KMS-11 (cell line): Measurements from ENCODE around the gene OBSL1.

Source experiments
- H2AFZ ChIP-seq: fragments of 200-600 bp; sonication (generic); 2 replicates; pipeline ENCODE4 v1.6.1; 2016; ENCODE audit warnings: antibody characterized with exemption, mixed run types, low read depth
- H3K27ac ChIP-seq: fragments of 200-600 bp; sonication (generic); 2 replicates; pipeline ENCODE4 v1.6.1; 2016; ENCODE audit warnings: mild to moderate bottlenecking, mixed run types
- H3K27me3 ChIP-seq: fragments of 200-600 bp; sonication (generic); 2 replicates; pipeline ENCODE4 v1.6.1; 2017; ENCODE audit warnings: mild to moderate bottlenecking, low read depth, mixed run types, moderate library complexity; ENCODE audit not compliant: insufficient read depth
- H3K36me3 ChIP-seq: fragments of 200-600 bp; sonication (generic); 2 replicates; pipeline ENCODE4 v1.6.1; 2017; ENCODE audit warnings: mild to moderate bottlenecking, mixed run types; ENCODE audit not compliant: insufficient read depth
- H3K4me1 ChIP-seq: fragments of 200-600 bp; sonication (generic); 2 replicates; pipeline ENCODE4 v1.6.1; 2016; ENCODE audit warnings: mild to moderate bottlenecking, low read depth, mixed run types; ENCODE audit not compliant: poor library complexity, severe bottlenecking
- H3K4me2 ChIP-seq: fragments of 200-600 bp; sonication (generic); 2 replicates; pipeline ENCODE4 v1.7.0; 2016; ENCODE audit warnings: mild to moderate bottlenecking, mixed run types
- H3K4me3 ChIP-seq: fragments of 200-600 bp; sonication (generic); IDR thresholded peaks from 2 replicates; pipeline ENCODE4 v1.6.1; 2017; ENCODE audit warnings: low read depth, low read length, mixed read lengths; ENCODE audit not compliant: insufficient read depth
- H3K79me2 ChIP-seq: fragments of 200-600 bp; sonication (generic); 2 replicates; pipeline ENCODE4 v1.6.1; 2016; ENCODE audit warnings: low read depth, mixed run types; ENCODE audit not compliant: insufficient read depth
- H3K9ac ChIP-seq: fragments of 200-600 bp; sonication (generic); 2 replicates; pipeline ENCODE4 v1.6.1; 2016; ENCODE audit warnings: mild to moderate bottlenecking, mixed run types
- H4K20me1 ChIP-seq: fragments of 200-600 bp; sonication (generic); 2 replicates; pipeline ENCODE4 v1.6.1; 2016; ENCODE audit warnings: mild to moderate bottlenecking, mixed run types; ENCODE audit not compliant: insufficient read depth
- CTCF ChIP-seq: fragments of 200-600 bp; sonication (generic); conservative IDR thresholded peaks from 2 replicates; pipeline ENCODE4 v1.6.1; 2017; ENCODE audit warnings: low read depth, mild to moderate bottlenecking, antibody characterized with exemption, low read length, moderate library complexity, mixed read lengths

OBSL1 gene

GRCh38 chr2:219595256-219595655, 23.9 kb upstream of the OBSL1 start:
- no peak overlapping the region for H3K4me2 ChIP-seq
- H3K4me1 ChIP-seq, result peaks cover 11% of the 10 kb centered on the region
- no peaks in the 10 kb centered on the region for H4K20me1 ChIP-seq
- H3K4me3 ChIP-seq, result no peak overlapping the region
- H3K27me3 ChIP-seq, result no peaks in the 10 kb centered on the region
- no peak overlapping the region for H3K27ac ChIP-seq
- H3K79me2 ChIP-seq, result no peaks in the 10 kb centered on the region
- no peak overlapping the region for H2AFZ ChIP-seq
- no peak overlapping the region for H3K9ac ChIP-seq
- H3K36me3 ChIP-seq, result no peaks in the 10 kb centered on the region
- no peak for TF ChIP-seq CTCF

DNA sequence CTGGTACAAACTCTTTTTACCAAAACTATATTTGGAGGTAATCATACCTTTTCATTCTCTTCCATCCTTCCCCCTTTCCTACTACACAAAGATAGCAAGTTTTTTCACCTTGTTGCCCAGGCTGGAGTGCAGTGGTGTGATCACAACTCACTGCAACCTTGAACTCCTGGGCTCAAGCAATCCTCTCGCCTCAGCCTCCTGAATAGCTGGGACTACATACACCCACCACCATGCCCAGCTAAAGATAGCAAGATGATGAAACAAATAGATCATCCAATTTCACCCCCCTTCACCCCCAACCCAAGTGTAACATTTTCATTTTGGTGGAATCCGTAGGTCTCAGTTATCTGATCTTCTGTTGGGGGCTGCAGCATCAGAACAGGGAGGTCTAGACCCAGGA, 21.8 kb upstream of the OBSL1 start:
- H4K20me1 ChIP-seq, result no peaks in the 10 kb centered on the region

GRCh38 chr2:219592736-219593135, 21.4 kb upstream of the OBSL1 start:
- no peak overlapping the region for H3K27ac ChIP-seq
- no peak for TF ChIP-seq CTCF
- peaks cover 4% of the 10 kb centered on the region for H3K4me1 ChIP-seq
- H2AFZ ChIP-seq, result no peak overlapping the region
- H3K79me2 ChIP-seq, result no peaks in the 10 kb centered on the region
- no peak overlapping the region for H3K4me2 ChIP-seq
- H3K27me3 ChIP-seq, result no peaks in the 10 kb centered on the region
- H3K36me3 ChIP-seq, result no peaks in the 10 kb centered on the region
- no peak overlapping the region for H3K9ac ChIP-seq
- H3K4me3 ChIP-seq, result no peak overlapping the region
- H4K20me1 ChIP-seq, result no peaks in the 10 kb centered on the region

More for the DNA sequence above, 21.8 kb upstream of the OBSL1 start:
- Histone ChIP-seq H3K27me3 (no peaks in the 10 kb centered on the region), H3K79me2 (no peaks in the 10 kb centered on the region), H3K4me2 (no peak overlapping the region), H2AFZ (no peak overlapping the region), H3K36me3 (no peaks in the 10 kb centered on the region), H3K27ac (no peak overlapping the region), H3K4me3 (no peak overlapping the region), H3K4me1 (peaks cover 4% of the 10 kb centered on the region), H3K9ac (no peak overlapping the region)
- no peak for TF ChIP-seq CTCF

- no peaks in the 10 kb centered on the region for H4K20me1 ChIP-seq
- no peak overlapping the region for H3K27ac ChIP-seq
- H3K9ac ChIP-seq, result no peak overlapping the region
- no peaks in the 10 kb centered on the region for H3K27me3 ChIP-seq
- H3K4me3 ChIP-seq, result no peak overlapping the region
- no peak for TF ChIP-seq CTCF
- no peaks in the 10 kb centered on the region for H3K4me1 ChIP-seq
- H2AFZ ChIP-seq, result no peak overlapping the region
- no peaks in the 10 kb centered on the region for H3K79me2 ChIP-seq
- H3K36me3 ChIP-seq, result no peaks in the 10 kb centered on the region
- H3K4me2 ChIP-seq, result no peak overlapping the region
Observed at GRCh38 chr2:219591091-219591490, 19.8 kb upstream of the OBSL1 start.
